GM18909 (cell line): ENCODE data around the gene ACTN4.

Experiments
- ATAC-seq: cut with Tn5 transposase; IDR thresholded peaks from one replicate; pipeline ENCODE4 v1.9.1; 2021; ENCODE audit warnings: mild to moderate bottlenecking; ENCODE audit not compliant: unreplicated experiment, poor library complexity

ACTN4 gene

DNA sequence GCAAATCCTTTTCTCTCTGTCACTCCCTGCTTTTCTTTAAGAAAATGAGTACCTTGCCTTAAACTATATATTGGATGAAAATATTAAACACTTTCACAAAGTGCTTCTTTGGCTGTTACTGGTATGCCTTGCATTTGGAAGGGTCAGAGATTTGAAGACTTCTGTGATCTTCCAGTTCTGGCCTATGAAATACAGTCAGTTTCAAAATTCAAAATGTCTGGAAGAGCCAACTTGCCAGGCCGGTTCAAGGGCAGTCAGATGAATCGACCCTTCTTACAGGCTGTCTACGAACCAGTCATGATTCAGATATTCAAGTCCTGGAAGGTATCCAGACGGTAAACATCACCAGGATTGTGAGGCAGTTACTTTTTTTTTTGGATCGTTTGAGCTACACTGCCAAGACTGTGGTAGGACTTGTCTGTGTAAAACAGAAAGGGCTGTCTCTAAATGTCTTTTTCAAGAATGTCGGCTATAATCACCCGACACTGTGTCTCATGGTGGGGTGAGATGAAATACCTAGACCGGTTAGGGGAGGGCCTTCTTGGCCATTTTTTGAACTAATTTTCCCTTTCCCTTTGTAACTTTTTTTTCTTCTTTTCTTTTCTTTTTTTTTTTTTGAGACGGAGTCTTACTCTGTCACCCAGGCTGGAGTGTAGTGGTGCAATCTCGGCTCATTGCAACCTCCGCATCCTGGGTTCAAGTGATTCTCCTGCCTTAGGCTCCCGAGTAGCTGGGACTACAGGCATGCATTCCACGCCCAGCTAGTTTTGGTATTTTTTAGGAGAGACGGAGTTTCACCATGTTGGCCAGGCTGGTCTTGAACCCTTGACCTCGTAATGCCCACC lies 11.2 kb downstream of the ACTN4 start:
- ATAC-seq, result no peak

DNA sequence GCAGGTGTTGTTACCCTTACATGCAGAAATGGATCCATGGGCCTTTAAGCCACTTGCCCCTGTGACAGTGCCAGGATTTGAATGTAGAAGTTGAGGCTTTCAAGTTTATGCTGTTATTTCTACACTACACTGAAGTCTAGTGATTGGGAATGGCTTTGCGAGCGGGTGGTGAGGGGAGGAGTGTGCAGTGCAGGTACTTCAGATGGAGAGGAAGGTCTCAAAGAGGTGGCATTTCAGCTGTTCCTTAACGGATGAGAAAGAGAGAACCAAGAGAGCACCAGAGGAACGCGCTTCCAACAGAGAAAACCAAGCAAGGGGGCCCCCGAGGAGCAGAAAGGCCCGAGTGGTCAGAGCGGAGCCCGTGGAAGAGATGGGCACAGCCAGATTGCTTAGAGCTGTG lies 13.3 kb downstream of the ACTN4 start:
- ATAC-seq, result no peak

DNA sequence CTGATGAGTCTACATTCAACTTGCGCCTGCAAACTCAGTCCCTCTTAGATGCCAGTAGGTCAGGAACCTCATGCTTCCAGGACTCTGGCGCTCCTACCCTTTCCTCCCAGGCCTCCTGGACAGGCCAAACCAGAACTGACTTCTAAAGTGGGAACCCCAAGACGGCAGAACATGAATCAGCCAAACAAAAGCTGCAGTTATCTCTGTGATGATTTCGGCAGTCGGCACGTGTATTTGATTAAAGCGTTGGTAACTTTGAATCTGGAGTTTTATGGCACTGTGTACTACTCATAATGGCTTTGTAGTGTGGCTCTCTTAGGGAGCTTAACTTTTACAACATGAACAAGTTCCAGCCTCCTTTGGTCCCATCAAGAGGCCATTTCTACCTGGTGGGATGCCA lies 13.7 kb downstream of the ACTN4 start:
- no peak for ATAC-seq

DNA sequence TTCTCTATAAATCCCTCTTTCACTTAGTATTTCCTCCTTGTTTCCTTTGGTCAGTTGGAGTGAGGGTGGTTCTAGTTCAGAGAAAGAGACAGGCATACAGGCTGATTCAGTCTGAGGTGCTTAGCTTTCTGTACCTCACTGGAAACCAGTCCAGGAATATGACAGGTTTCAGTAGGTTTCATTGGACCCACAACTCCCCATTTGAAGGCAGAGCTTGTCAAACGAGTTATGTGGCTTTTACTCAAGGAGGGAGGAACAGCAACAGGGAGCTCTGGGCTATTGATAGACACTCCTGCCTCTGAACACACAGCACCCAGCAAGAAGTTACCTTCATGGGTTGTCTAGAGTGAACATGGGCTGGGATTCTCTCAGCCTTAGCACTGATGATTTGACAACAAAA lies 14.5 kb downstream of the ACTN4 start:
- ATAC-seq, result no peak

DNA sequence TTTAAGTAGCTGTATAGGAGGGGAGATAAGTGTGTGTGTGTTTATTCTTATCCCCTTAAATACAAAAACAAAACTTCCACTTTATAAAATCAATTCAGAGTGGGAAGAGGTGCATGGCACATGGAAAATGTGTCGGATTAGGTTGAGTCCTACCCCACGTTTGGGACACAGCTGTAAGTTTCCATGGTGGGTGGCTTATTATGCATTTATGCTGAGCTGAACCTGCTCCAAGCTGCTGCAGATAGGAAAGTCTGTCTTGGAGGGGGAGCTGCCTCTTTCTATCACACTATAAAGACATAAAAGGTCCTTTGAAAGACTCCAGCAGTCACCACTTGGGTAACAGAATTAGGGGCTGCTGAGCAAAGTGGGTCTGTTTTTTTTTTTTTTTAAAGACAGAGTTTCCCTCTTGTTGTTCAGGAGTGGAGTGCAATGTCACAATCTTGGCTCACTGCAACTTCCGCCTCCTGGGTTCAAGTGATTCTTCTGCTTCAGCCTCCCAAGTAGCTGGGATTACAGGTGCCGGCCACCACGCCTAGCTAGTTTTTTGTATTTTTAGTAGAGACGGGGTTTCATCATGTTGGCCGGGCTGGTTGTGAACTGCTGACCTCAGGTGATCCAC lies 15.2 kb downstream of the ACTN4 start:
- ATAC-seq, result no peak

DNA sequence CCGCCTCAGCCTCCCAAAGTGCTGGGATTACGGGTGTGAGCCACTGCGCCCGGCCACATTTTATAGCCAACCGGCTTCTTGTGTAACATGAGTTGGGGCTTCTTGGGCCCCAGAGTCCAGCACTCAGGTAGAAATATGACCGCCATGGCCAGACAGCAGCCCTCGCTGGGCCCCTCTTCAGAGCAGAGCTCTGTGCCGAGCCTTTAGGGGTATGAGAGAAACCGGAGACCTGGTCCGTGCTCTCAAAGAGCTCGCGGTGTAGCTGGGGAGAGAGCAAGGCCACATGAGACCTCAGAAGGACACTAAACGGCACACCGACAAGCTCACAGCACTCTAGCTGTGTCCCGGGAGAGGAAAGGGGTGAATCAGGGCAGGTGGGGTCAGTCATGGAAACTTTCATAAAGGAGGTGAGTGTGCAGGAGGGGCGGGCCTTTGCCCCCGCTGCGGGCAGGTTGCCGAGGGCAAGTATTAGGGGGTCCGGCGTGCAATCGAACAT lies 15.8 kb downstream of the ACTN4 start:
- no peak for ATAC-seq

DNA sequence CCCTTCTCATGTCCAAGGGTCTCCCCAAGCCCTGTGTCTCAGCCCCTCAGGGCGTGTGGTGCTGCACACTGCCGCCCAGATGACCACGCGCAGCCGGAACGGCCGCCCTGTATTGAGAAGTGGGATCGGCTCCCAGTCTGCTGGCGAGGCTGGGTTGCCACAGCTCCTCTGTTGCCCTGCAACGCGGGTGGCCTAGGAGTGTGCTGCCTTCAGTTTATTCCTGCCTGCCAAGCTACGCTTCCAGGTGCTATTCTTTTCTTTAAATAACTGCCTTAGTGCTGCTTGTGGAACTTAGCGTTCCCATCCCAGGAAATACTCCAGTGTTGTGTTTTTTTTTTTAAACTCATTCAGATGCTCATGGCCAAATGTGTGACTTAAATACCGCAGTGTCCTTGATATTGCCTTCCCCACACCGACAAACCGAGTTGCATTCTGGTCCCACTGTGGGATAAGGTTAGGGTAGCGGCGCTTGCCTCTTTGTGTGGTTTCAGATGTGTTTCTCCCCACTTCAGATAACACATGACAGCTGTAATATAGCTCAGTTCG lies 16.6 kb downstream of the ACTN4 start:
- ATAC-seq, result no peak

DNA sequence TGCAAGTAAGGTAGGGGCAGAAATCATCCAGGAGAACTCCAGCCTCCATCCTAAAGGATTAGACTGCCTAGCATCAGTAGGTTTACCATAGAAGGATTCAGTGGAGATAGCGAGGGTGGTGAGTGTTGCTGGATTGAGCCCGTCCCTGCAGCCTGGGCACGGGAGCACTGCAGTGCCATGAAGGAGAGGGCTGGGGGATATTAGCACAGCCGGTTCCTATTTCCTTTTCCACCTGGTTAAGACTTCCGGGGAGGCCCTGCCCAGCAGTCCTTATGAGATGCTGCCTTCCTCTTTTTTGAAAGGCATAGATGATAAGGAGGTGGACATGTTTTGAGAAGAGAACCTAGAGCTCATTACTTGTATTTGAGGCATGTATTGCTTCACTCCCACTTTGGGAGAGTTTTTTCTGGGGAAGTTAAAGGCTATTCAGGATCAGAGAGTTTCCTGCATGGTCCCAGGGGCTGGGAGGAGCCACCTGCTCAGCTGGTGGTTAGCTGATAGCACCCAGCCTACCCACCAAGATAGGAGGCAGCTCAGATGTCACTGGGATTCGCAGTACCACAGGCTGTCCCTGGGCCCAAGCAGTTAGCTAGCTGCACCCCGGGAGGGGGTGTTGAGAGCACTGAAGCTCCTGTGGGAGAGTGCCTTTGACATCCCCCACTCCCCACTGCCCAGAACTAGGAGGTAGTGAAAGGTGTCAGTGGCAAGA lies 17.2 kb downstream of the ACTN4 start:
- ATAC-seq, result no peak

DNA sequence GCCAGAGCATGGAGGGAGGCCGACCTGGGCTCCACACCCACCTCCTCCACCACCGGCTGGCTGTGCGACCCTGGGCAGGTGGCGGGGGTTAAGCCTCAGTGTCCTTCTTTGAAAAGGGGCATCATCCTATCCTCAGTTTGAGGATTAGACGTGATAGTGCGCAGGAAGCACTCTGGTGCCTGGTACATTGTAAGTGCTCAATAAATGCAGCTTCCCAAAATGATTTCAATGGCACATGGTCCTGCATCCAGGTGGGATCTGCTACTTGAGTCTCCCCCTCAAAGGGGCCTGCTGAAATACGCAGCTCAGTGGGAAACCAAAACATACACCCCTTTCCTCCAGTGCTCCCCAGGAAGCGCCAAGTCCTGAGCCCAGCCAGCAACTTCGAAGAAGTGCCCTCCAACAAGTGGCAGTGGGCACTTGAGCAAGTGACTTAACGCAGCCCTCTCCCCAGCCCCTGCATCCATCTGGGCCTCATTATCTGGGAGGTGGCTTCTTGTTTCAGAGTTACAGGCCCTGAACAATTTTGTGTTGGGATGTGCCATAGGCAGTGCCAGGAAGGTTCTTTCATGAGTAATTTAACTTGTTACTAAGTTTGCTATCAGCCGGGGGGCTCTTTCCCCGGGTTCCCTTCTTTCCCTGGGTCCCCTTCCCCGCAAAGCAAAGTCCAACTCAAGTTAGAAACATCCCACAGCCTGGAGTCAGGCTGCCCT lies 17.9 kb downstream of the ACTN4 start:
- ATAC-seq, result no peak

DNA sequence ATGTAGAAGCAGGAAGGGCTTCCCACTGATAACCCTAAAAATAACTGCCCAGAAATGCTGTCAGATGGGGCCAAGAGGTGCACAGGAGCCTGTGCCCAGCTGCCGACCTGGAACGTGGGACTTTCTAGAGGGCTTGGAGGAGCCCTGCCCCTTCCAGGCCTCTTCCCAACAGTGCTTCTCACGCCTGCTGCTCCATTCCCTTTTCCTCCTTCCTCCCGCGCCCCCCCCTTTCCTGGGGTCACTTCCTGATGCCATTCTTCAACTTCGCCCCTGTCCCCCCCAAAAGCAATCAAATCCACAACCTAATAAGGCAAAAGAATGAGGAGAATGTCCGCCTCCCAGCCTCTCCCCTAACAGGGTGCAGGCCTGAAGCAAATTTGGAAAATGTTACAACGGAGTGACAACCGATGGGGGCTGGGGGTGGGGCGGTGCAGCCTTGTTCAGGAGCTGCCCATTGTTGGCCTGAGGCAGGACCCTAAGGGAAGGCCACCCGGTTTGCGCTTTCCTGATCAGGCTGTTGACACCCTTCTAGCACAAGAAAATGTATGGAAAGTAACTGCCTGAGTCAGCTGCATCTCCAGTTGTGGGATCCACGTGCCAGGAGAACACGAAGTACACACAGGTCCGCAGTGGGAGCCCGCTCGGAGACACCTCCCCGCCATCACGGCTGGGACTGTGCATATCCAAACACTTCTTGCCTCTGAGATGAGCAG lies 18.7 kb downstream of the ACTN4 start:
- no peak for ATAC-seq

DNA sequence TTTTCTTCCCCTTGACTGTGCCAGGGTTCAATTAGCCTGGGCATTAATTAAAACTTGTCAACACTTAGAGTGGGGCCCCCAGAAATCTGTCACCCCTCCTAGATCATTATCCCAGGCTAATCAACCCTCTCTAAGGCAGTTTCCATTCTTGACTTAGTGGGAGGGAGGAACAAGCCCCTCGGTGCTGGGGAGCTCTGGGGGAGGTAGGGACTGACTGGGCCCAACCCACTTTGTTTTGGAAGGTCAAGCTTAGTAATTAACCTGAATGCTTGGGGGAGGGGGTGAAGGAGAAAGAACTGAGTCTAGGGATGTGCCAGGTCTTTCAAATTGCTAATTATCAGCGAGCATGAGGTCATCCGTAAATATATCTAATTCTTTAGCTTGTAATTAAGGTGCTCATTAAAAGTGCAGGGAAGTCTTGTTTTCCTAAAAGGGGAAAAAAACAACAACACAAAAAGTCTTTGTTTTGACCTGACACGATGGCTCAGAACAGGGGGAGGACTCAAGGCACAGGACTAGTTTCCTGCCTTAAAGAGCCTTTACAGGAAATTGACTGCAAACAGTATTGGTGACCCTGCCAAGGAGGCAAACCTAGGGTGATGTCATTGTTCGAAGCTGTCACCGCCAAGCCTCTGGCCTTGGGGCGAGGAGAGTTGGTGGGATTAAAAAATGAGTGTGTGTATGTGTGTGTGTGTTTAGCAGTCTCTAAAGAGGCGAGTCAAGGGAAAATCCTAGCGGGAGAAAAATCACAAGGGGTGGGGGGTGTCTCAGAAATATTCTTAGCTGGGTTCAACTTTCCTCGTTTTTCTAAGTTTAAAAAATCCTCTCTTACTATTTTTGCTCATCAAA lies 19.4 kb downstream of the ACTN4 start:
- no peak for ATAC-seq

DNA sequence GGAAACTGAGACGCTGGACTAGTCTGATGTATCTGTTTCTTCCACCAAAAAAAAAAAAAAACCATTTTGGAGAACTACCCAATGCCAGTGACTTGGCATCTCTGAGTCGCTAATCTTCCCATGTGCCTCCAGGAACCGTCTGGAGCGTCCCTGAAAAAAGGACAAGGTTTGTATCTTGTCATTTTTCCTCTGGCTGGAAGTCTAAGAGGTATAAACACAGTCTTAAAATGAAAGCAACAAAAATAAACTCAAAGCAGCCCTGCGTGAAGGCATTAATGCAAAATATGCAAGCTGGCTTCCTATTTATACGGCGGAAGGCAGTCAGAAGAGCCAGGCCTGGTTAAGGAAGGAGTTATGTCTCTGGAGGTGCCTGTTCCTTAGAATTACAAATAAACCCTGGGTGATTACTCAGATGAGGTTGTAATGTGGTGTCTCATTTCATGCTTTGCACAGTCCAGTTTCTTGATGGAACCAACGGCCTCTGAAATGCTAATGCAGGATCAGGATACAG lies 20.3 kb downstream of the ACTN4 start:
- ATAC-seq, result no peak

DNA sequence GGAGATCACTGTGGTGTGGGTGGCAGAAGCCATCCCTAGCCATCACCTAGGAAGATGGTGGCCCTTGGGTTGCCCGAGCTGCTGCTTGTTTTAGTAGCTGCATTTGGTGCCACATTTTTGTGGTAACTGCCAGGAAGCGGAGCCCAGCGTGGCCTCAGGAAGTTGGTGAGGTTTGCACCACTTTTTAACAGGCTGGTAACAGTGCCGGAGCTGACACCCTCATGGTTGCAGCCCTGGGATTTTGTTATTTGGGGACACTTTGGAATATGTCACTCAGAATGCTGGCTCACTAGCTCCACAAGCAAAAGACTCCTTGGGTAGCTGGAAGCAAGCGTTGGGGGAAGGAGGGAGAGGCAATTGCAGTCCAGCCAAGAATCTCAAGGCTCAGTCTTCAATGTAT lies 22.1 kb downstream of the ACTN4 start:
- no peak for ATAC-seq

DNA sequence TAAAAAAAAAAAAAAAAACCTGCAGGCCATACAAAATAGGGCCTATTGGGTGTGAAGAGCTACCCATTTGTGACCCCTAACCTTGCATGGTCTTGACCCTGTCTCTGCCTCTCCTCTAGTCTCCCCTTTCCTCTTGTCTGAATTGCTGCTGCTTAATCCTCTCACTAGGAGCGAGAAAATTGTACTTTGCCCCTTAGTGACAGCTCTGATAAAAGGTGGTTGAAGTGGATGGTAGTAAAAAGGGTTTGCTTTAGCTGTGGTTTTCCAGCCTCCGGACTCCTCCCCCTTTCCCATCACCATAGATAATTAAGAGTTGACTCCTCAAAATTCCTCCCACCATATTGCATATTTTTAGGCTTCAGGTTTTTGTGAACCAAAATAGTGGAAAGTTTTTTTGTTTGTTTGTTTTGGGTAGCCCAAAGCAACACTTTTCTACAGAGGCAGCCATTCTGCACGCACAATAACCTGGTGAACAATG lies 23.5 kb downstream of the ACTN4 start:
- ATAC-seq, result no peak

DNA sequence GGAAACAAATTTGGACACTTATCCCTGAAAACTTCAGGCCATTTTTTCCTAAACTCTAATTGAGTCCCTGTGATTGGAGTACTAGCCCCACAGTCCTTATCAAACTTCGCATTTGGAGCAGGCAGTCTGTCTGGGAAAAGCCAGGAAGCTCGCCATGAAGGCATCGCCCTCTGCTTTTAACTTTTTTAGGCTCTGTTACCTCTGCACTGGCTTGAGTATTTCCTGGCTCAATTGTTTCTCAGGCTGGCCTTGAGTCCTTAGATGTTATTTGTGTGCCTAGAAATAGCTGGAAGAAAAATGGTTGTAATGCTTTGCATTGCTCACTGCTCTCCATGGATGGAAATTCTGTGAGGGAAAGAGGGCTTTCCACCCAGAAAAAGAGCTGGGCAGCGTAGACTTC lies 24.2 kb downstream of the ACTN4 start:
- no peak for ATAC-seq

DNA sequence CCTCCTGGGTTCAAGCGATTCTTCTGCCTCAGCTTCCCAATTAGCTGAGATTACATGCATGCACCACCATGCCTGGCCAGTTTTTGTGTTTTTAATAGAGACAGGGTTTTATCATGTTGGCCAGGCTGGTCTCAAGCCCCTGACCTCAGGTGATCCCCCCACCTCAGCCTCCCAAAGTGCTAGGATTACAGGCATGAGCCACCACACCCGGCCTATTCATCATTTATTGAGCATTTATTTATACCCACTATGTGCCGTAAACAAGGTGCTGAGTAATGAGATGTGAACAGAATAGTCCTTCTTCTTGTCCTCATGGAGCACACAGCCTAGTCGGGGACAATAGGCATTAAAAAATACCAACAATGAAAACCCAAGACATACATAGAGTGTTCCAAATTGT lies 25.6 kb downstream of the ACTN4 start:
- no peak for ATAC-seq

DNA sequence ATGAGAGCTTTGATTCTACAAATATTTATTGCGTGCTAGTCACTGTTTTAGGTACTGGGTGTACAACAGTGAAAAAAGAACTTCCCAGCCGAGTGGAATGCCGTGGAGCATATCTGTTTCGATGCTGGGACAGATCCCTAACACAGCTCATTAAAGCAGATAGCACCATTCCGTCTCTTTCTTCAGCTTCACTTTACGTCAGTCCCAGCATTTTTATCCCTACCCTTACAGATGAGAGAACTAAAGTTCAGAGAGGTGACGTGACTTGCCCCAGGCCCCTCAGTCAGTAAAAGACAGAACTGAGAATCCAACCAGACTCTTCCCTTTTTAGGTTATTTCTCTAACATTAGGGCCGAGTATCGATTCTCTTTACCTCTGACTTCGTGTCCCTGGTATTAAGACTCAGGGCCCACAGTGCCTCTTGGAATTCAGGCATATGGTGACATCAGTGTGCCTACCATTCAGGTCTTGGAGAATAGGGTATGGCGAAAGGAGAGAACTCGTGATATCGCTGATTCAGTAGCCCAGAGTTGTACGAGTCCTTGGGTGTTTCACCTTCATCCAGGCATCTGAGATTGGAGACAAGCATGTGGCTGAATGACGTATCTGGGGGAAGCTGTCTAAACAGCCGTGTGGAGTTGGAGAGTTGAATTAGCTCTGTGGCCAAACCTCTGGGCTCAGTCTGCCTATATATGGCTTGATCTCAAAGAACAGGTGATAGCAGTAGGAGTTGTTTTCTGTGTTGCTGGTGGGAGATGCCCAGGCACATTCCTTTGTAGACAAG lies 27.1 kb downstream of the ACTN4 start:
- ATAC-seq, result no peak

DNA sequence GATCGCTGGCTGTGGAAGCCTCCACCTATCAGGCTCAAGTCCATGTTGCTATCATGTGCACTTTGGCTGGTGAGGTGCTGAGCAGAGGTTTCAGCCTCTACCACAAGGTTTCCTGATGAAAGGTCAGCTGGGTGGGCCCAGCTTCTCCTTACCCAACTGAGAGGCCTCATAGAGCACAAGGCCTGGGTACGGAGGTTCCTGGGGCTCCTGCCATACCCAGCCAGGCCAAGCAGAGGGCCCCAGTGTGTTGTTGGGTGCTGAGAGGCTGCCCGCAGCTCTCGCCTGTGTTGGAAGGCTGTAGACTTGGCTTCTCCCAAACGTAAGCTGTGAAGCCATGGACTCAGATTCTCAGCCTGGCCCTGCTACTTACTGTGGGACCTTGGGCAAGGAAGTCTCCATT lies 28.2 kb downstream of the ACTN4 start:
- ATAC-seq, result no peak
